ENCODE data around the gene CKAP2. TPM values are rescaled to one million over a fixed set of nuclear protein-coding genes. Genes with fewer than 3 reads are reported as not detected.
A peak's percentile ranks its signal among the peaks of the same experiment; 100 is the strongest.
"Not testable (repeated sequence)": the region's sequence is repeated elsewhere in the genome, so short reads cannot be mapped to it uniquely, and the experiment has no call there.

CKAP2 gene, protein sequence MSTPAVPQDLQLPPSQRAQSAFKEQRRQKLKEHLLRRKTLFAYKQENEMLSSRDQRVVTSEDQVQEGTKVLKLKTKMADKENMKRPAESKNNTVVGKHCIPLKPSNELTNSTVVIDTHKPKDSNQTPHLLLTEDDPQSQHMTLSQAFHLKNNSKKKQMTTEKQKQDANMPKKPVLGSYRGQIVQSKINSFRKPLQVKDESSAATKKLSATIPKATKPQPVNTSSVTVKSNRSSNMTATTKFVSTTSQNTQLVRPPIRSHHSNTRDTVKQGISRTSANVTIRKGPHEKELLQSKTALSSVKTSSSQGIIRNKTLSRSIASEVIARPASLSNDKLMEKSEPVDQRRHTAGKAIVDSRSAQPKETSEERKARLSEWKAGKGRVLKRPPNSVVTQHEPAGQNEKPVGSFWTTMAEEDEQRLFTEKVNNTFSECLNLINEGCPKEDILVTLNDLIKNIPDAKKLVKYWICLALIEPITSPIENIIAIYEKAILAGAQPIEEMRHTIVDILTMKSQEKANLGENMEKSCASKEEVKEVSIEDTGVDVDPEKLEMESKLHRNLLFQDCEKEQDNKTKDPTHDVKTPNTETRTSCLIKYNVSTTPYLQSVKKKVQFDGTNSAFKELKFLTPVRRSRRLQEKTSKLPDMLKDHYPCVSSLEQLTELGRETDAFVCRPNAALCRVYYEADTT
- total RNA-seq (2014; rRNA removed; shearing (Covaris generic)), result 26.5 and 32.3 TPM in 2 replicates
- polyA plus RNA-seq (2014; cell fraction: nucleus; rRNA removed), result 23.8 and 26.7 TPM in 2 replicates

DNA sequence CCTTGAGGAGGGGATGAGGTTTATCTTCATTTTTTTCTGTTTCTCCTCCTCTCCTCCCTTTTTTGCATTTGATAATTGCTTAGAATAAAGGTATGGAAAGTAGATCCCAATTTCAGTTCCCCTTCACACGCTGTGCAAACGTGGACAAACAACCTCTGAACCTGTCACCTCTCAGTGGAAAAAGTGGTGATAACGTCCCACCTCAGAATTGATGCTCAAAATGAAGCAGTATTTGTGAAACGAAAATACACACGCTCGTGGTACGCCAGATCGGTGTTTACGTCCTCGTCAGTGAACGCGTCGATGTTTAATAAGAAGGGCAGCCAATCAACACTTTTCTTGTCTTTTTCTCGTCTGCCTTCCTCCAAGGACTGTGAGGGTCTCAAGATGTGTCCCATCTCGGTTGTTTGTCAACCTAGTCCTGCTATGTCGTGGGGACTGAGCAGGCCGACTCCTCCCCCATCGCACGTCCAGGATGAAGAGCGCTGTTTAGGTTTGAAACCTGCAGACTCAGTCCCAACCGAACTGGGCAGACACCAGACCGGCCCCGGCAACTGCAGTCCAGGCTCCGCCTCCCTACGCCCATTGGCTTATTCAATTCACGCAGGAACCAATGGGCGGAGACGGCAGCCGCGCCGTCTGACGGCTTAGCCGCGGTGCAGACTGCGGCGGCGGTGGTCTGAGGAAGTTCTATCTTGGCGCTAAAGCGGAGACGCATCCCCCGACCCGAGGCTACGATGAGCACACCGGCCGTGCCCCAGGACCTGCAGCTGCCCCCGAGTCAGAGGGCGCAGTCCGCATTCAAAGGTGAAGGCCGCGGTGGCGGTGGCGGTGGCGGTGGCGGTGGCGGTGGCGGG lies at the start of gene CKAP2:
Gene CKAP2, plus strand, starts transcription at position 659 of the 857 bp plus-strand sequence. Its CDS starts 79 bp downstream, at position 738.
- DNase-seq (ENCODE audit: extremely low read depth, low read depth), result peak; percentile 90

DNA sequence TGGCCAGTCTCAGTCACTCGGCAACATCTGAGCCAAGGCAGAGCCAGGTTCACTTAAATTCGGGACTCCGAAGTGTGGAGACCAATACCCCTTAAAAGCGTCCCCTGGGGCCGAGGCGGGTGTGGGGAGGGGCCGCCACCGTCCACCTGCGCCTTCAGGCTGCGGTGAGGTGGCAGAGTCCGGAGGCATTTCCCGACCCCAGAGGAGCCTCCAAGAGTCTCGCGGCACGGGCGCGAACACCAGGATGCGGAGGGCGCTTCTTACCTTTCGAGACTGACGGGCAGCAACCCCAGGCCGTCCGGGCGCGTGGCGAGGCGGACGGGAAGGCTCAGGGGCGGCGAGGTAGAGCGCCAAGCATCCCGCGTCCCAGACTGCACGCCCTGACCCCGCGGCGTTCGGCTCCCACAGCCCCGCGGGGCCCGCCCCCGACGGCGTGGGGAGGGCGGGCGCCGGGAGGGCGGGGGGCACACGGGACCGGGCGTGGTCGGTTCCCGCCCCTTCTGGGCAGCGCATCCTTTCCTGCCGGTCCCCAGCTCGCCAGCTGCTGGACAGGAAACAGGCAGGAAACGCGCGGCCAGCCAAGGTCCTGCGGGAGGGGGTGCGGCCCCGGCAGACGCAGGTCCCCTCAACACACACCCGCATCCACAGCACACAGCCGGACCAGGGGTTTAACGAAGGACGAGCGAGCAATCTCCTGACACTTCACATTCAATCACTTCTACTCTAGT lies 49.3 kb upstream of the CKAP2 start, which contains the start of gene THSD1:
Gene THSD1, minus strand, starts transcription at position 406 of the 728 bp plus-strand sequence. CDS start 3,572 bp downstream, outside the sequence.
- no peak for DNase-seq (ENCODE audit: extremely low read depth, low read depth)

DNA sequence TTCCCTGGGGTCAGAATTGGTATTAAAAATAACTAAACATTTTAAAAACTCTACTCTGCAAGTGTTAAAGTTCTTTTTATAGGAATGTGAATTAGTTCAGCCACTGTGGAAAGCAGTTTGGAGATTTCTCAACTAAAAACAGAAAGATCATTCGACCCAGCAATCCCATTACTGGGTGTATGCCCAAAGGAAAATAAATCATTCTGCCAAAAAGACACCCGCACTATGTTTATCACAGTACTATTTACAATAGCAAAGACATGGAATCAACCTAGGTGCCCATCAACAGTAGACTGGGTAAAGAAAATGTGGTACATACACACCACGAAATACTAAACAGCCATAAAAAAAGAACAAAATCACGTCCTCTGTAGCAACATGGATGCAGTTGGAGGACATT lies 48.6 kb upstream of the CKAP2 start:
- DNase-seq (ENCODE audit: extremely low read depth, low read depth), result no peak

DNA sequence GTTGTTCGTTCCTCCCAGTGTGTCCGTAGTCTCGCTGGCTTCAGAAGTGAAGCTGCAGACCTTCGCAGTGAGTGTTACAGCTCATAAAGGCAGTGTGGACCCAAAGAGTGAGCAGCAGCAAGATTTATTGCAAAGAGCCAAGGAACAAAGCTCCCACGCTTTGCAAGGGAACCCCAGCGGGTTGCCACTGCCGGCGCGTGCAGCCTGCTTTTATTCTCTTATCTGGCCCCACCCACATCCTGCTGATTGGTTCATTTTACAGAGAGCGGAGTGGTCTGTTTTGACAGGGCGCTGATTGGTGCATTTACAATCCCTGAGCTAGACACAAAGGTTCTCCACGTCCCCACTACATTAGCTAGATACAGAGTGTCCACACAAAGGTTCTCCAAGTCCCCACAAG lies 47.8 kb upstream of the CKAP2 start:
- DNase-seq (ENCODE audit: extremely low read depth, low read depth), result not testable (repeated sequence)

DNA sequence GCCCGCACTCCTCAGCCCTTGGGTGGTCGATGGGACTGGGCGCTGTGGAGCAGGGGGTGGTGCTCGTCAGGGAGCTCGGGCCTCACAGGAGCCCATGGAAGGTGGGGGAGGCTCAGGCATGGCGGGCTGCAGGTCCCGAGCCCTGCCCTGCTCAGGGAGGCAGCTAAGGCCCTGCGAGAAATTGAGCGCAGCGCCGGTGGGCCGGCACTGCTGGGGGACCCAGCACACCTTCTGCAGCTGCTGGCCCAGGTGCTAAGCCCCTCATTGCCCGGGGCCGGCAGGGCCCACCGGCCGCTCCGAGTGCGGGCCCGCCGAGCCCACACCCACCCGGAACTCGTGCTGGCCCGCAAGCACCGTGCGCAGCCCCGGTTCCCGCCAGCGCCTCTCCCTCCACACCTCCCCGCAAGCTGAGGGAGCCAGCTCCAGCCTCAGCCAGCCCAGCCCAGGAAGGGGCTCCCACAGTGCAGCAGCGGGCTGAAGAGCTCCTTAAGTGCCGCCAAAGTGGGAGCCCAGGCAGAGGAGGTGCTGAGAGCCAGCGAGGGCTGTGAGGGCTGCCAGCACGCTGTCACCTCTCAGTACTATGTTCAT lies 47.1 kb upstream of the CKAP2 start:
- DNase-seq (ENCODE audit: extremely low read depth, low read depth), result not testable (repeated sequence)

GRCh38 chr13:52411629-52412028 lies 43.6 kb upstream of the CKAP2 start:
- no peak for DNase-seq (ENCODE audit: extremely low read depth, low read depth)

DNA sequence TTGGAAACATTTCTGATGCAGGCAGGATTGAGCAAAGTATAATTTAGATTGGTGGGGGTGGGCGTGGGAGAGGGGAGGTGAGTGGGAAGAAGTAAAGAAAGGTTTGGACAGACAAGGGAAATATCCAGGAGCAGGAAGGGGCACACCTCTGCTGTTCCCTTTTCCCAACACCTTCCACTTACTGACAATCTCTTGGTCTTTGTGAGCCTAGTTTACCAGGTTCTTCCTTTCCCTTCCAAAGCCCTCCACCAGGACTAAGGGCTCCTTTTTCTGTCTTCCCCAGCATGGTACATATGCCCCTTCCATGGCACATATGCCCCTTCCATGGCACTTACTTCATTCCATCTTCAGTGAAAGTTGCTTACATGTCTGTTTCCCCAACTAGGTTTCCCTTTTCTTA lies 43.1 kb upstream of the CKAP2 start:
- DNase-seq (ENCODE audit: extremely low read depth, low read depth), result no peak

DNA sequence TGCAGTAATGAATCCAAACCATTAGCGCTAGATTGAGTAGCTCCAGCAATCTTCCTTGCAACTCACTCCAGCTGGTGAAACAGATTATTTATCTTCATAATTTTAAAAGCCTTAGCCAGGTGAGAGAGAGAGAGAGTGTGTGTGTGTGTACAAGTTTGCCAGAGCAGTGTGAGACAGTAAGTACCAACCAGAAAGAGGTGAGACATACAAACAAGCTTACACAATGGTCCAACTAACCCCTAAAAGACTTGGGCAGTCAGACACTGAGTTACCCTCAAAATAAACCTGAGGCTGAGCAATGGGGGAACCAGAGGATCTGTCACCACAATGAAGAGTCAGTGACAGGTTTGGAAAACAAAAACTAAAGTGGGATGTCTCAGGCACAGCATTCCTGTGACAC lies 41.2 kb upstream of the CKAP2 start:
- no peak for DNase-seq (ENCODE audit: extremely low read depth, low read depth)

- no peak for DNase-seq (ENCODE audit: extremely low read depth, low read depth)
Observed at GRCh38 chr13:52414963-52415362, 40.3 kb upstream of the CKAP2 start.

DNA sequence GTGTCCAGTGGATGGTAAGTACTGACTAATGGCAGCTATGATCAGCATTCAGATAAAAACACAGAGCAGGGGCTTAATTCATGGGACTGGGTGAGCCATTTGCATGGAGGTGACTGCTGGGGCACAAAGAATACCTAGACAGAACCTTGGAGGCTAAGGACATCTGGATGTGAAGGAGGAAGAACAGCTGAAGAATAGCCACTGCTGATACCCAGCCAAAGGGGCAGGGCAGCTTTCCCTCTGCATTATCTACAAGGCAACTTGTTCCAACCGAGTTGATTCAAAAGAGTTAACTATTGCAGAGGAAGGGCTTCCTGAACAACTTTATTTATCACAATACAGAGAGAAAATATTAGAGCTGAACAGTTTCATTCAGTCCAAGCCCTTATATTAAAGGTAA lies 36.2 kb upstream of the CKAP2 start:
- no peak for DNase-seq (ENCODE audit: extremely low read depth, low read depth)

DNA sequence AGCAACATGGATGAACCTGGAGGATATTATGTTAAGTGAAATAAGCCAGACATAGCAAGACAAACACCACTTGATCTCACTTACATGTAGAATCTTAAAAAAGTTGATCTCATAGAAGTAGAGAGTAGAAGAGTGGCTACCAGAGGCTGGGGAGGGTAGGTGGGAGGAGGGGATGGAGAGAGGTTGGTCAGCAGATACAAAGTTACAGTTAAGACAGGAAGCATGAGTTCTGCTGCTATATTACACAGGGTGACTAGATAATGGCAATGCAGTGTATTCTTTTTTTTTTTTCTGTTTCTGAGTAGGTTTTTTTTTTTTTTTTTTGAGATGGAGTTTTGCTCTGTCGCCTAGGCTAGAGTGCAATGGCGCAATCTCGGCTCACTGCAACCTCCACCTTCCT lies 34.1 kb upstream of the CKAP2 start:
- no peak for DNase-seq (ENCODE audit: extremely low read depth, low read depth)

- DNase-seq (ENCODE audit: extremely low read depth, low read depth), result no peak
Observed at GRCh38 chr13:52428295-52428694, 27.0 kb upstream of the CKAP2 start.

DNA sequence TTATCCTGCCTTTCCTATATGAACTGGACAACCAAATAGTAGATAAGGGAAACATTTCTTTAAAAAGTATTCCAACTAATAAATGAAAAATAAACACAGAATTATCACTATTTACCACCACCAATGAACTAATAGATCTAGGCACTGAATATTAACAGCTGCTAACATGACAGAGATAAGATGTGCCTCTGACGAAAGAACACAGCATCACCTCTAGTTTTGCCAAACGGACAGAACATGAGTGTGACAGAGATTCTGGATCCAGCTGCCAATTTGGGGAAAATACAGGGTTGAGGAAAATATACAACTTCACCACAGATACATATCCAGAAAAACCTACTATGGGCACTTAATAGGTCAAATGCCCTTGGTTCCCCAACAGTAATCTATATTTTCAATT lies 22.8 kb upstream of the CKAP2 start:
- DNase-seq (ENCODE audit: extremely low read depth, low read depth), result no peak

DNA sequence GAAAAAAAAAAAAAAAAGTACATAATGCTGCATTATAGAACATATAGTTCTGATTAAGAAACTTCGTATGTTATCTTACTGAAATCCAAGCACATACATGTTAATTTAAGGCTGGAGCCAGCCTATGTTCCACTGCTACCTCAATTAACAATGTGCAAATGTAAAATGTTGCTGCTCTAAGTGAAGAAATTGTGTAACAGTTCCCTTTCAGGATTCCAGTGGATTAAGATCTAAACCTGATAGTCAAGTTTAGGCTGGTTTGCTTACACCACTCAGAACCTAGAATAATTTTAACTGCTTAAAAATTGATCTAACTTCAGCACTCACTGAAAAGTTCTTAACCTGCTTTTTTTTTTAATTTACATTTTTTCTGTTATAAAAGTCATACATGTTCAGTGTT lies 9.0 kb upstream of the CKAP2 start:
- DNase-seq (ENCODE audit: extremely low read depth, low read depth), result no peak

DNA sequence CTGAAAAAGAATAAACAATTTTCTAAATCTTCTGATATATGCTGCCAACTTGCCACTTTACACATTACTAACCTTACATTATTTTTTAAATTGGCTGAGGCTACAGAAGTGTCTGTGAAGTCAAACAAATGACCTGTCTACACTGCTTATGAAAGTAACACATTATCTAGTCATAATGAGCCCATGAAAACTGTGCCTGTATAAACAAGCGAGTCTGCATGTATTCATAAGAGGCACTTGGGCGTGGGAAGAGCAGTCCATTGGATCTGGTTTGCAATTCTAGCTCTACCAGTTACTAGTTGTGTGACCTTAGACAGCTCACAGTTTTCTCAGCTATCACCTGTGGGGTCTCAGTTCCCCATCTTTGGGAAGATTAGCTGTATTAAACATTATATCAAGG lies 7.9 kb upstream of the CKAP2 start:
- DNase-seq (ENCODE audit: extremely low read depth, low read depth), result no peak

DNA sequence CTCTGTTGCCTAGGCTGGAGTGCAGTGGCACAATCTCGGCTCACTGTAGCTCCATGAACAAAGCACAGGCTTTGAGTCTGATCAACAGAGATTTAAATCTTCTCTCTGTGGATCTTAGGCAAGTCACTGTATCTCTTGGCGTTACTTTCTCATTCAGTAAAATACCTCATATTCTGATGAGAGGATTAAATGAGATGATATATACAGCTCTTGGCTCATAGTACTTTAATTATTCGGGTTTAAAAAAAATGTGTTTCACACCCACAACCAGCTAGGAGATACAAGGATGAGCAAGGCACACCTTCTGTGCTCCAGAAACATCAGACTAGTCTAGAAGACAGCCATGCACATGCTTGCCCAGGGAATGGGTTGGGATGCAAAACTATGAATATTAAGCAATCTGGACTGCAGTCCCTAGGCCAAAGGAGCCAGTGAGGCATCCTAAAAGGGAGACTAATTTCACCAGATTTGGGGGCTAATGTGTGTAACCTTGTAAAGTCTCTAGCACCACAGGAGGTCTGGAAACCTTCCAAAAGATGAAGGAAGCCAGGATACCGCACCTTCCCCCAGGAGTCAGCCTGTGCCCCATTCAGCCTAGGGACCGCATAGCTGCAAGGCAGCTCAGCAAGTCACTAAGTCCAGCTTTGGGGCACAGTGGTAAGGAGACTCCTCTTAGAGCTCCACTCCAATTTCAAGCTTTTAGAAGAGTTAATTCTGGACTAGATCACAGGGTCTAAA lies 7.3 kb upstream of the CKAP2 start:
- DNase-seq (ENCODE audit: extremely low read depth, low read depth), result no peak

GRCh38 chr13:52449331-52450011 lies 5.8 kb upstream of the CKAP2 start:
- DNase-seq (ENCODE audit: extremely low read depth, low read depth), result no peak

GRCh38 chr13:52450012-52450792 lies 5.1 kb upstream of the CKAP2 start, which contains the start of gene VPS36:
TSS of gene VPS36 (minus strand) at chr13:52450634. CDS start at chr13:52450594, 40 bp downstream.
- DNase-seq (ENCODE audit: extremely low read depth, low read depth), result peak; percentile 87
